MM.1S (cell line): ENCODE measurements around the gene TSHR.

Source experiments
- DNase-seq: peaks from one replicate; pipeline ENCODE4 v3.0.0-alpha.2; 2015
- H2AFZ ChIP-seq: fragments of 300-600 bp; sonication (generic); 2 replicates; pipeline ENCODE4 v1.6.0; 2016; ENCODE audit warnings: antibody characterized with exemption, low read length
- H3F3A ChIP-seq: fragments of 300-600 bp; sonication (generic); 2 replicates; pipeline ENCODE4 v1.6.1; 2016; ENCODE audit warnings: mild to moderate bottlenecking, antibody characterized with exemption, low read length, moderate library complexity, mixed read lengths; ENCODE audit not compliant: insufficient read depth
- H3K27ac ChIP-seq: fragments of 300-600 bp; sonication (generic); 2 replicates; pipeline ENCODE4 v1.5.1; 2016; ENCODE audit warnings: mild to moderate bottlenecking, low read length
- H3K27me3 ChIP-seq: fragments of 300-600 bp; sonication (generic); replicated peaks from 2 replicates; pipeline ENCODE4 v1.6.0; 2016; ENCODE audit warnings: low read length; ENCODE audit not compliant: insufficient read depth
- H3K36me3 ChIP-seq: fragments of 300-600 bp; sonication (generic); replicated peaks from 2 replicates; pipeline ENCODE4 v1.6.1; 2016; ENCODE audit warnings: mild to moderate bottlenecking, low read length, mixed read lengths; ENCODE audit not compliant: insufficient read depth
- H3K4me1 ChIP-seq: fragments of 300-600 bp; sonication (generic); 2 replicates; pipeline ENCODE4 v1.6.1; 2016; ENCODE audit warnings: low read length, mixed read lengths
- H3K4me2 ChIP-seq: fragments of 300-600 bp; sonication (generic); 2 replicates; pipeline ENCODE4 v1.6.0; 2016; ENCODE audit warnings: low read depth, low read length
- H3K4me3 ChIP-seq: fragments of 300-600 bp; sonication (generic); 2 replicates; pipeline ENCODE4 v1.5.1; 2016; ENCODE audit warnings: low read length, mixed read lengths
- H3K79me2 ChIP-seq: fragments of 300-600 bp; sonication (generic); 2 replicates; pipeline ENCODE4 v1.6.1; 2016; ENCODE audit warnings: mixed run types, low read length, mixed read lengths
- H3K9ac ChIP-seq: fragments of 300-600 bp; sonication (generic); 2 replicates; pipeline ENCODE4 v1.6.1; 2016; ENCODE audit warnings: low read length, mixed read lengths
- H3K9me2 ChIP-seq: fragments of 300-600 bp; sonication (generic); replicated peaks from 2 replicates; pipeline ENCODE4 v1.6.1; 2016; ENCODE audit warnings: mild to moderate bottlenecking, low read length, mixed read lengths; ENCODE audit not compliant: insufficient read depth
- H3K9me3 ChIP-seq: fragments of 300-600 bp; sonication (generic); replicated peaks from 2 replicates; pipeline ENCODE4 v1.6.1; 2016; ENCODE audit warnings: mild to moderate bottlenecking, low read length, mixed read lengths; ENCODE audit not compliant: insufficient read depth
- H4K20me1 ChIP-seq: fragments of 300-600 bp; sonication (generic); 2 replicates; pipeline ENCODE4 v1.6.1; 2016; ENCODE audit warnings: mild to moderate bottlenecking, low read length, moderate library complexity, mixed read lengths; ENCODE audit not compliant: insufficient read depth
- CTCF ChIP-seq: fragments of 300-600 bp; sonication (generic); IDR thresholded peaks from 2 replicates; pipeline ENCODE4 v1.5.1; 2016; ENCODE audit warnings: antibody characterized with exemption, low read length, mixed read lengths
- EZH2 ChIP-seq: fragments of 300-600 bp; sonication (generic); optimal IDR thresholded peaks from 2 replicates; pipeline ENCODE3; 2017; ENCODE audit warnings: low read depth, mild to moderate bottlenecking, antibody characterized with exemption, low read length, mixed read lengths
- EZH2phosphoT487 ChIP-seq: fragments of 300-600 bp; sonication (generic); IDR thresholded peaks from 2 replicates; pipeline ENCODE4 v1.6.1; 2018; ENCODE audit warnings: antibody characterized with exemption, low read length

The TSHR gene

GRCh38 chr14:80930836-80931389, 24.5 kb upstream of the TSHR start:
- H3K79me2 ChIP-seq, result peaks cover 36% of the 10 kb centered on the region
- peak overlapping the region; percentile 50 for H3K9ac ChIP-seq
- H3K4me3 ChIP-seq, result peak overlapping the region; percentile 40
- no peak for TF ChIP-seq CTCF
- H3K36me3 ChIP-seq, result no peaks in the 10 kb centered on the region
- DNase-seq, result peak; percentile 88
- peak overlapping the region; percentile 64 for H3K4me2 ChIP-seq
- no peaks in the 10 kb centered on the region for H4K20me1 ChIP-seq
- peaks cover 25% of the 10 kb centered on the region for H3F3A ChIP-seq
- H3K27me3 ChIP-seq, result no peaks in the 10 kb centered on the region
- H3K9me2 ChIP-seq, result no peaks in the 10 kb centered on the region
- peak overlapping the region; percentile 96 for H3K27ac ChIP-seq
- no peak overlapping the region for H2AFZ ChIP-seq
- peaks cover 37% of the 10 kb centered on the region for H3K4me1 ChIP-seq
- H3K9me3 ChIP-seq, result no peaks in the 10 kb centered on the region

- no peak overlapping the region for H3K9ac ChIP-seq
- no peak for DNase-seq
- H3K79me2 ChIP-seq, result peaks cover 25% of the 10 kb centered on the region
- no peaks in the 10 kb centered on the region for H3K27me3 ChIP-seq
- TF ChIP-seq CTCF (no peak), EZH2phosphoT487 (no peak), EZH2 (no peak)
- no peaks in the 10 kb centered on the region for H3K9me2 ChIP-seq
- peaks cover 25% of the 10 kb centered on the region for H3F3A ChIP-seq
- no peak overlapping the region for H2AFZ ChIP-seq
- H4K20me1 ChIP-seq, result no peaks in the 10 kb centered on the region
- H3K4me2 ChIP-seq, result no peak overlapping the region
- H3K9me3 ChIP-seq, result no peaks in the 10 kb centered on the region
- H3K4me3 ChIP-seq, result no peak overlapping the region
- no peaks in the 10 kb centered on the region for H3K36me3 ChIP-seq
- H3K27ac ChIP-seq, result no peak overlapping the region
- H3K4me1 ChIP-seq, result peaks cover 31% of the 10 kb centered on the region
These were observed 22.1 kb upstream of the TSHR start for GRCh38 chr14:80933282-80933681.

GRCh38 chr14:80933686-80934085, 21.7 kb upstream of the TSHR start:
- Histone ChIP-seq H3K79me2 (peaks cover 21% of the 10 kb centered on the region), H3K4me2 (no peak overlapping the region)

More at GRCh38 chr14:80933686-80934085, 21.7 kb upstream of the TSHR start:
- Histone ChIP-seq H3F3A (peaks cover 25% of the 10 kb centered on the region), H3K36me3 (no peaks in the 10 kb centered on the region), H3K4me1 (peaks cover 31% of the 10 kb centered on the region), H3K9me2 (no peaks in the 10 kb centered on the region), H3K9me3 (no peaks in the 10 kb centered on the region), H3K4me3 (no peak overlapping the region), H4K20me1 (no peaks in the 10 kb centered on the region), H3K27ac (no peak overlapping the region), H2AFZ (no peak overlapping the region), H3K9ac (no peak overlapping the region), H3K27me3 (no peaks in the 10 kb centered on the region)
- TF ChIP-seq CTCF (no peak), EZH2 (no peak), EZH2phosphoT487 (no peak)
- DNase-seq, result no peak
